ENCODE measurements around the gene CR1. TPM values are rescaled to one million over a fixed set of nuclear protein-coding genes. Genes with fewer than 3 reads are reported as not detected.

CR1 gene
- total and polyA plus RNA-seq, 2 of the 8 experiments (the other 6 are each of a cell fraction or from before 2014, with no cell fraction given): 0.15 to 0.22 TPM

GRCh38 chr1:207487636-207488035 is 8.3 kb upstream of the CR1 start (continued):
- no peak for TF ChIP-seq CHD7 (IDR thresholded peaks at IDR 0.05; ENCODE audit: insufficient replicate concordance, low read length)
